WTC11 (cell line): Measurements from ENCODE around the gene PSMD4.

Experiments
- NR2C2 ChIP-seq: sonication (generic); formaldehyde crosslinking; IDR thresholded peaks from 2 replicates; pipeline ENCODE4 v1.8.0; 2022; ENCODE audit warnings: mild to moderate bottlenecking, missing genetic modification reagents
- TF ChIP-seq, protein P1 (sequence below): fragments of 200-600 bp; IDR thresholded peaks from 2 replicates; pipeline ENCODE4 v1.8.0; 2022; ENCODE audit warnings: antibody characterized with exemption

DNA sequence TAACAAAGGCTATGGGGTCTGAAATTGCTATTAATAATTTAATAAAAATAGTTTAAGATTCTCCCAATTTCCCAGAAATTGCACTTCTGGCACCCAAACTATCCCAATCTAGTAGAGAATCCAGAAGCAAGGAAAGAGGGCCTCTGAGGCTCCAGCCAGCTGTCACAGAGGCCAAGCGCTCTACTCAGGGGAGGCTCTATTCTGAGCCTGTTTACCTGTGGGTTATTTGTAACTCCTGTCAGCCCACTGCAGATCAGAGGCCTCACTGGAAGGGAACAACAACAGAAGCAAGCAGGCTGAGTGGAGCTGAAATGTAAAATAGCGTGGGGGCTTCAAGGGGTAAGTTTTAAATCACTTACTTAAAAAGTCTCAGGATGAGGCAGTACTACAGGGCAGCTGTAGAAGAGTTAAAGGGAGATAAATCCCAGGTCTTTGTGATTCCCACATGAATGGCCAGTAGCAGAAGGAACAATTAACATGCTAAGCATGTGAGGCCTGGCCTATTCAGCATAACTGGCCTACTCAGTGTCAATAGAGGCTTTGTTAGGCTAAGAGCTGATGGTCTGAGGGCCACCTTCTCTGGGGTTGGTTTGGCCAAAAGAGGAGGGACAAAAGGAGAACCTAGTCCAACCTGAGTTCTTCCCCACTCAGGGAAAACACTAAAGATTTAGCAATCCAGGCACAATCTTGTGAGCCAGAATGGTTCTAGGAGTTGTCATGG lies 40.4 kb downstream of the PSMD4 start:
- TF ChIP-seq NR2C2 (CRISPR knock-in tag): no peak
- TF ChIP-seq, protein P1, sequence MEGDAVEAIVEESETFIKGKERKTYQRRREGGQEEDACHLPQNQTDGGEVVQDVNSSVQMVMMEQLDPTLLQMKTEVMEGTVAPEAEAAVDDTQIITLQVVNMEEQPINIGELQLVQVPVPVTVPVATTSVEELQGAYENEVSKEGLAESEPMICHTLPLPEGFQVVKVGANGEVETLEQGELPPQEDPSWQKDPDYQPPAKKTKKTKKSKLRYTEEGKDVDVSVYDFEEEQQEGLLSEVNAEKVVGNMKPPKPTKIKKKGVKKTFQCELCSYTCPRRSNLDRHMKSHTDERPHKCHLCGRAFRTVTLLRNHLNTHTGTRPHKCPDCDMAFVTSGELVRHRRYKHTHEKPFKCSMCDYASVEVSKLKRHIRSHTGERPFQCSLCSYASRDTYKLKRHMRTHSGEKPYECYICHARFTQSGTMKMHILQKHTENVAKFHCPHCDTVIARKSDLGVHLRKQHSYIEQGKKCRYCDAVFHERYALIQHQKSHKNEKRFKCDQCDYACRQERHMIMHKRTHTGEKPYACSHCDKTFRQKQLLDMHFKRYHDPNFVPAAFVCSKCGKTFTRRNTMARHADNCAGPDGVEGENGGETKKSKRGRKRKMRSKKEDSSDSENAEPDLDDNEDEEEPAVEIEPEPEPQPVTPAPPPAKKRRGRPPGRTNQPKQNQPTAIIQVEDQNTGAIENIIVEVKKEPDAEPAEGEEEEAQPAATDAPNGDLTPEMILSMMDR: no peak
